GM12878 (cell line): Measurements from ENCODE around the gene SNAI3. TPM values are rescaled to one million over a fixed set of nuclear protein-coding genes. Genes with fewer than 3 reads are reported as not detected.

Experiments used
- ATAC-seq: fragments of 200-7000 bp; cut with Tn5 transposase; 3 replicates; pipeline ENCODE4 v1.9.1; 2020; ENCODE audit warnings: mild to moderate bottlenecking, moderate library complexity
- BruUV-seq: library from RNA; stranded (reverse); fragments of 400-500 nt; replicated peaks from 2 replicates; lab custom pipeline; 2021; lab: Mats Ljungman, UMichigan
- CTCF ChIA-PET: fragments of 300-600 bp; sonication (Branson Sonifier 250); formaldehyde crosslinking; extraction: SDS; loops from one replicate; lab custom pipeline; 2021; ENCODE audit warnings: inconsistent platforms; lab: Yijun Ruan, JAX
- POLR2A ChIA-PET: fragments of 350-600 bp; formaldehyde crosslinking; extraction: SDS; loops from one replicate; lab custom pipeline; 2021; ENCODE audit warnings: inconsistent platforms; lab: Charles Lee
- RAD21 ChIA-PET: fragments of 300-600 bp; sonication (Branson Sonifier 250); formaldehyde crosslinking; loops from one replicate; lab custom pipeline; 2023; ENCODE audit warnings: antibody characterized with exemption; ENCODE audit not compliant: unreplicated experiment; lab: Charles Lee
- SMC1A ChIA-PET: fragments of 300-600 bp; sonication (Branson Sonifier 250); formaldehyde crosslinking; loops from one replicate; lab custom pipeline; 2023; ENCODE audit not compliant: unreplicated experiment, uncharacterized antibody; lab: Charles Lee
- DNase-seq: peaks from one replicate; pipeline ENCODE4 v3.0.0-alpha.2; 2011; ENCODE audit warnings: low read depth, low spot score
- FAIRE-seq: peaks from 3 replicates; lab custom pipeline; 2011; peaks lifted over from hg19 to GRCh38; lab: Jason Lieb, UNC
- H2AFZ ChIP-seq: 2 replicates; pipeline ENCODE4 v1.6.0; 2011; ENCODE audit warnings: low read depth, low read length, control low read depth; ENCODE audit not compliant: control insufficient read depth
- H3K27ac ChIP-seq: 2 replicates; pipeline ENCODE4 v1.5.1; 2011; ENCODE audit warnings: control low read depth; ENCODE audit not compliant: control insufficient read depth, insufficient read depth
- H3K27me3 ChIP-seq, 2 experiments: replicated peaks in 1 of 2; 2 replicates each; pipeline versions ENCODE4 v1.6.0 to v1.6.1; 2011; ENCODE audit warnings: low read length in 1 of 2; ENCODE audit not compliant: control insufficient read depth in 2 of 2, insufficient read depth in 2 of 2
- H3K36me3 ChIP-seq, 2 experiments: 2 replicates each; pipeline ENCODE4 v1.5.1; 2011; ENCODE audit warnings: low read length in 1 of 2; ENCODE audit not compliant: control insufficient read depth in 2 of 2, insufficient read depth in 2 of 2
- H3K4me1 ChIP-seq: 2 replicates; pipeline ENCODE4 v1.6.1; 2011; ENCODE audit warnings: mild to moderate bottlenecking, low read length, moderate library complexity, mixed read lengths; ENCODE audit not compliant: control insufficient read depth, insufficient read depth
- H3K4me2 ChIP-seq: 2 replicates; pipeline ENCODE4 v1.6.0; 2011; ENCODE audit warnings: control low read depth; ENCODE audit not compliant: control insufficient read depth, insufficient read depth
- H3K4me3 ChIP-seq: fragments of 200-600 bp; sonication (generic); 2 replicates; pipeline ENCODE4 v1.5.1; 2016
- H3K79me2 ChIP-seq: 2 replicates; pipeline ENCODE4 v1.6.0; 2011; ENCODE audit warnings: low read length; ENCODE audit not compliant: control insufficient read depth, insufficient read depth
- H3K9ac ChIP-seq: 2 replicates; pipeline ENCODE4 v1.8.0; 2011; ENCODE audit warnings: low read length, control low read depth, mixed read lengths; ENCODE audit not compliant: control insufficient read depth, insufficient read depth
- H3K9me3 ChIP-seq: replicated peaks from 3 replicates; pipeline ENCODE4 v1.5.1; 2011; ENCODE audit warnings: mild to moderate bottlenecking, low read length; ENCODE audit not compliant: control insufficient read depth, insufficient read depth
- H4K20me1 ChIP-seq: 2 replicates; pipeline ENCODE4 v1.6.0; 2011; ENCODE audit not compliant: control insufficient read depth, insufficient read depth
- ATF2 ChIP-seq: IDR thresholded peaks from 2 replicates; pipeline ENCODE4 v1.6.1; 2012; ENCODE audit warnings: low read length, inconsistent platforms
- EP300 ChIP-seq, 2 experiments: fragments of 150-350 bp in 1 of 2; IDR thresholded peaks; 2 replicates each; pipeline ENCODE4 v1.6.1; 2011 to 2012; ENCODE audit warnings: low read depth in 2 of 2, low read length in 2 of 2, borderline replicate concordance in 1 of 2, improper control_type of control experiment in 1 of 2, inconsistent platforms in 1 of 2; ENCODE audit not compliant: control insufficient read depth in 1 of 2
- SRF ChIP-seq, 2 experiments: IDR thresholded peaks; 2 replicates each; pipeline ENCODE4 v1.6.1; 2011; ENCODE audit warnings: low read depth in 2 of 2, low read length in 2 of 2, mild to moderate bottlenecking in 1 of 2, moderate library complexity in 1 of 2
- TBL1XR1 ChIP-seq: IDR thresholded peaks from 2 replicates; pipeline ENCODE4 v1.6.1; 2012; ENCODE audit warnings: low read depth, low read length, improper control_type of control experiment
- ZNF384 ChIP-seq: IDR thresholded peaks from 2 replicates; pipeline ENCODE4 v1.6.1; 2012; ENCODE audit warnings: low read depth, mild to moderate bottlenecking, low read length, improper control_type of control experiment, borderline replicate concordance
- WGBS: methylation state at CpG from one replicate; pipeline ENCODE4 v1.1.6; 2016; ENCODE audit warnings: low lambda C conversion rate; ENCODE audit not compliant: insufficient replicate concordance, insufficient coverage; ENCODE audit errors: missing lambda C conversion rate; 5-methylcytosine and 5-hydroxymethylcytosine counted together
- in situ Hi-C: fragments of 300-500 bp; cut with MboI; formaldehyde crosslinking; loops from 9 replicates; pipeline ENCODE4 v1.14.3; 2018; ENCODE audit warnings: mixed read lengths
- intact Hi-C: fragments of 100-400 bp; cut with micrococcal nuclease; formaldehyde crosslinking; loops from one replicate; pipeline ENCODE4 v1.14.2; 2022; ENCODE audit not compliant: unreplicated experiment
- polyA plus RNA-seq, 11 experiments: library from polyadenylated mRNA; depleted of rRNA in 4 of 11; unstranded in 6 of 11; stranded (reverse) in 5 of 11; fragments of >200 nt; fragmentation: Nextera tagmentation in 4 of 11; fragmentation: Illumina TruSeq in 1 of 11; extraction: Ambion mirVana in 4 of 11; extraction: Trizol in 1 of 11; gene quantifications; 1 replicate in 1 of 11; 2 replicates in 10 of 11; pipeline versions ENCODE4 v1.2.1 to v1.2.3, GENCODE V29; 2011 to 2016; ENCODE audit warnings: inconsistent platforms in 2 of 11, missing spikeins in 2 of 11, low read depth in 1 of 11
- total RNA-seq, 4 experiments: library from RNA; depleted of rRNA in 3 of 4; stranded (reverse); fragments of >200 nt in 3 of 4; fragmentation: Illumina TruSeq in 1 of 4; extraction: Trizol in 1 of 4; gene quantifications; 2 replicates each; pipeline versions ENCODE4 v1.2.1 to v1.2.3, GENCODE V29; 2013 to 2021

SNAI3 gene
- total and polyA plus RNA-seq, 10 of the 15 experiments (the other 5 are each of a cell fraction or from before 2014, with no cell fraction given), result 0.21 to 7.4 (median 3.0) TPM

GRCh38 chr16:88654363-88655052, 31.8 kb downstream of the SNAI3 start:
- H3K4me1 ChIP-seq, result peaks cover 11% of the 10 kb centered on the region
- POLR2A ChIA-PET, result no interaction called here
- peaks cover 28% of the 10 kb centered on the region for H3K79me2 ChIP-seq
- SMC1A ChIA-PET, result no interaction called here
- no peaks in the 10 kb centered on the region for H3K9me3 ChIP-seq
- RAD21 ChIA-PET, result no interaction called here
- TF ChIP-seq ZNF384, result no peak
- no peak for TF ChIP-seq EP300 (IDR thresholded peaks at IDR 0.05; ENCODE audit: borderline replicate concordance in 1 of 2, control insufficient read depth in 1 of 2, low read depth in 2 of 2, low read length in 2 of 2)
- TF ChIP-seq TBL1XR1, result no peak
- TF ChIP-seq ATF2, result no peak
- TF ChIP-seq SRF (IDR thresholded peaks at IDR 0.05; ENCODE audit: low read depth in 2 of 2, low read length in 2 of 2), result no peak
- no peak for FAIRE-seq
- no peak for ATAC-seq
- H3K4me2 ChIP-seq, result no peak overlapping the region
- no peak overlapping the region for H2AFZ ChIP-seq
- no peak for DNase-seq
- 91% methylated on average over 27 of the region's 28 CpGs for WGBS
- intact Hi-C loops, result loop anchor here (5.0 kb wide), 1 partner anchor 158 kb away; the partner anchor contains the start of gene APRT
- BruUV-seq, result no TSS peak
- H3K9ac ChIP-seq, result no peak overlapping the region
- H3K27ac ChIP-seq, result no peak overlapping the region
- H4K20me1 ChIP-seq, result no peaks in the 10 kb centered on the region; the same call in 1 of the 2 replicates
- H3K27me3 ChIP-seq, result no peaks in the 10 kb centered on the region
- in situ Hi-C loops, result no loop called here
- CTCF ChIA-PET, result no interaction called here
- H3K4me3 ChIP-seq, result no peak overlapping the region
- peaks cover 6 to 19% of the 10 kb centered on the region in 2 experiments for H3K36me3 ChIP-seq
